SH-SY5Y (cell line): Measurements from ENCODE around the gene MECR.

ENCODE experiments used
- GATA2 ChIP-seq: IDR thresholded peaks from 2 replicates; pipeline ENCODE4 v1.6.1; 2011; ENCODE audit warnings: mild to moderate bottlenecking, low read depth, low read length
- GATA3 ChIP-seq: IDR thresholded peaks from 2 replicates; pipeline ENCODE4 v1.6.1; 2011; ENCODE audit warnings: low read depth, mild to moderate bottlenecking, low read length, moderate library complexity

Gene MECR

GRCh38 chr1:29235955-29236711 lies 5.4 kb upstream of the MECR start, which contains the start of gene PTPRU:
Gene PTPRU, plus strand, starts transcription at chr1:29236522. Its CDS starts 123 bp downstream, at chr1:29236645.
- TF ChIP-seq GATA3 (no peak), GATA2 (no peak)

- no peak for TF ChIP-seq GATA3
- no peak for TF ChIP-seq GATA2
Measured at GRCh38 chr1:29234471-29234870, 3.7 kb upstream of the MECR start.

- TF ChIP-seq GATA2 (no peak), GATA3 (no peak)
Measured at GRCh38 chr1:29233693-29234092, 3.0 kb upstream of the MECR start.

GRCh38 chr1:29232387-29232786 lies 1.7 kb upstream of the MECR start:
- TF ChIP-seq GATA2, result no peak
- no peak for TF ChIP-seq GATA3

GRCh38 chr1:29230204-29230552 lies 556 bp downstream of the MECR start:
- TF ChIP-seq GATA2 (no peak), GATA3 (no peak)

- no peak for TF ChIP-seq GATA3
- TF ChIP-seq GATA2, result no peak
Measured at GRCh38 chr1:29227511-29227910, 3.2 kb downstream of the MECR start.

- no peak for TF ChIP-seq GATA2
- TF ChIP-seq GATA3, result no peak
Measured at GRCh38 chr1:29225361-29225760, 5.4 kb downstream of the MECR start.

GRCh38 chr1:29224356-29224837 lies 6.3 kb downstream of the MECR start:
- TF ChIP-seq GATA3 (no peak), GATA2 (no peak)

GRCh38 chr1:29223521-29223920 lies 7.2 kb downstream of the MECR start:
- no peak for TF ChIP-seq GATA2
- TF ChIP-seq GATA3, result no peak

GRCh38 chr1:29222686-29223085 lies 8.0 kb downstream of the MECR start:
- TF ChIP-seq GATA3 (no peak), GATA2 (no peak)

GRCh38 chr1:29221296-29221695 lies 9.4 kb downstream of the MECR start:
- TF ChIP-seq GATA3, result no peak

- TF ChIP-seq GATA2, result no peak
- TF ChIP-seq GATA3, result no peak
Measured at GRCh38 chr1:29218223-29218622, 12.5 kb downstream of the MECR start.

- no peak for TF ChIP-seq GATA3
- TF ChIP-seq GATA2, result no peak
Measured at GRCh38 chr1:29217633-29218032, 13.1 kb downstream of the MECR start.

GRCh38 chr1:29213055-29213454 lies 17.7 kb downstream of the MECR start:
- no peak for TF ChIP-seq GATA2
- no peak for TF ChIP-seq GATA3
